NCI-H774 (cell line): Measurements from ENCODE around the gene ZC3H10.
"Not testable (repeated sequence)": the region's sequence is repeated elsewhere in the genome, so short reads cannot be mapped to it uniquely, and the experiment has no call there.

Source experiments
- DNase-seq: peaks from one replicate; lab custom pipeline; 2025; lab: John Stamatoyannopoulos, UW

ZC3H10 gene

DNA sequence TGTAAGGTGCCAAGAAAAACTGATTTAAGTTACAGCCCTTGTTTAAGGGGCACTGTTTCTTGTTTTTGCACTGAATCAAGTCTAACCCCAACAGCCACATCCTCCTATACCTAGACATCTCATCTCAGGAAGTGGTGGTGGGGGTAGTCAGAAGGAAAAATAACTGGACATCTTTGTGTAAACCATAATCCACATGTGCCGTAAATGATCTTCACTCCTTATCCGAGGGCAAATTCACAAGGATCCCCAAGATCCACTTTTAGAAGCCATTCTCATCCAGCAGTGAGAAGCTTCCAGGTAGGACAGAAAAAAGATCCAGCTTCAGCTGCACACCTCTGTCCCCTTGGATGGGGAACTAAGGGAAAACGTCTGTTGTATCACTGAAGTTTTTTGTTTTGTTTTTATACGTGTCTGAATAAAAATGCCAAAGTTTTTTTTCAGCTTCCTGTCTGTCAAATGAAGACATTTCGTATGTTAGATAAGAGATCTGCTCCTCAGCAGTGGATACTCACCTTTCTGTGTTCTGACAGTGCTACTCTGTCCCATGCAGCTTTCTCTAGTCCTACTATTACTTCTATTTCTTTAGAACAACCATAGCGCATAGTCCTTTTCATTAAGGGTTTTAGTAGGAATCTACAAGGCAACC, 14.9 kb upstream of the ZC3H10 start:
- DNase-seq, result no peak

GRCh38 chr12:56103823-56104108, 14.3 kb upstream of the ZC3H10 start:
- DNase-seq, result no peak

DNA sequence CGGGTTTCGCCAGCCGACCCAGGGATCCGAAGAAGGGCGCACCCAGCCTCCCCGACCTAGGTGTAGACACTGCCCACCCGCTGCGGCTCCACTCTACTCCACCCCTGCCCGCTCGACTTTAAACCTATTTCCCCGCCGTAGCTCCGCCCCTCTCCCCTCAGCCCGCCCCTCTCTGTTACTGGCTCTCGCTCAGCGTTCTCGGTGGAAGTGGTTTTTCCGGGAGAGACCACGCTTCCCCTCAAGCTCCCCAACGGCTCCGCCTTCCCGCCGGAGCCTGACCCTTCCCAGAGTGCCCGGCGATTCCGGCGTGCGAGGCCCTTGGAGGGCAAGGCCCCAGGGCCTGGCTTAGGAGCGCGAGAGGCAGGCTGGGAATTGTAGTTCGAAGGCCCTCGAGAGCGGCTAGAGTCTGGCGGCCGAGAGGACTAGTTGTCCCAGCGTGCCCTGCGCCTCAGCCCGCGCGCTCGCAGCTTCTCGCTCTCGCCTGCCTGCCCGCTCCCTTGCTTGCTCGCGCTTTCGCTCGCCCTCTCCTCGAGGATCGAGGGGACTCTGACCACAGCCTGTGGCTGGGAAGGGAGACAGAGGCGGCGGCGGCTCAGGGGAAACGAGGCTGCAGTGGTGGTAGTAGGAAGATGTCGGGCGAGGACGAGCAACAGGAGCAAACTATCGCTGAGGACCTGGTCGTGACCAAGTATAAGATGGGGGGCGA, 13.8 kb upstream of the ZC3H10 start, which contains the start of gene PA2G4:
Gene PA2G4, plus strand, starts transcription at position 451 of the 706 bp plus-strand sequence. Its CDS starts 179 bp downstream, at position 630.
- peak; percentile 100 for DNase-seq

GRCh38 chr12:56104815-56105608, 13.1 kb upstream of the ZC3H10 start:
- DNase-seq, result no peak

DNA sequence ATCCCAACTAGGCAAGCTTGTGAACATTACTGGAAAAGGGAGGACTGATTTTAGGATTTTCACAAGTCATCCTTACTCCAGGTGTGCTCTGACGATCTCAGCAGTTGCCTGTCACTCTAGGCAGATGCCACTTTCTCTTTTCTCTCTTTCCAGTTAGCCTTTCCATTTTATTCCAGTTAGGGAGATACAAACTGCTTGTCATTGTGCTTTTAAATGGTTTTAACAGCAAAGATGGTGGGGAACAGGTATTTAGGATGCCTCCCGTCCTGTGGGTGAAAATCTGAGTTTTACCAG, 12.5 kb upstream of the ZC3H10 start:
- DNase-seq, result no peak

- no peak for DNase-seq
These were observed 10.8 kb upstream of the ZC3H10 start for GRCh38 chr12:56107242-56107641.

DNA sequence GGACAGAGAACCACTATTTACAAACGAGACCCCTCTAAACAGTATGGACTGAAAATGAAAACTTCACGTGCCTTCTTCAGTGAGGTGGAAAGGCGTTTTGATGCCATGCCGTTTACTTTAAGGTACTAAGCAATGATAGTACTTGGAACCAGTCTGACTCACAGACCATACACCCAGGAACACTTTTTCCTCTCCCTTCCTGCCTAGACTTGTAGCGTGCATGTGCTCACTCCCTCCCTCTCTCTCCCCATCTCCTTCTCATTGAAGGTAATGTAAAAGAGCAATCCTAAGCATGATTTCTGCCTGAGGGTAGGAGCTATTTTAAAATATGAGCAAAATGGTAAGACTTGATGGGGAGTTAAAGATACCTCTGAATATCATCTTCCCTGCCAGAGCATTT, 7.5 kb upstream of the ZC3H10 start:
- DNase-seq, result no peak

GRCh38 chr12:56114084-56114483, 4.0 kb upstream of the ZC3H10 start:
- no peak for DNase-seq

- DNase-seq, result peak; percentile 48
These were observed 2.7 kb upstream of the ZC3H10 start for GRCh38 chr12:56115329-56115728.

DNA sequence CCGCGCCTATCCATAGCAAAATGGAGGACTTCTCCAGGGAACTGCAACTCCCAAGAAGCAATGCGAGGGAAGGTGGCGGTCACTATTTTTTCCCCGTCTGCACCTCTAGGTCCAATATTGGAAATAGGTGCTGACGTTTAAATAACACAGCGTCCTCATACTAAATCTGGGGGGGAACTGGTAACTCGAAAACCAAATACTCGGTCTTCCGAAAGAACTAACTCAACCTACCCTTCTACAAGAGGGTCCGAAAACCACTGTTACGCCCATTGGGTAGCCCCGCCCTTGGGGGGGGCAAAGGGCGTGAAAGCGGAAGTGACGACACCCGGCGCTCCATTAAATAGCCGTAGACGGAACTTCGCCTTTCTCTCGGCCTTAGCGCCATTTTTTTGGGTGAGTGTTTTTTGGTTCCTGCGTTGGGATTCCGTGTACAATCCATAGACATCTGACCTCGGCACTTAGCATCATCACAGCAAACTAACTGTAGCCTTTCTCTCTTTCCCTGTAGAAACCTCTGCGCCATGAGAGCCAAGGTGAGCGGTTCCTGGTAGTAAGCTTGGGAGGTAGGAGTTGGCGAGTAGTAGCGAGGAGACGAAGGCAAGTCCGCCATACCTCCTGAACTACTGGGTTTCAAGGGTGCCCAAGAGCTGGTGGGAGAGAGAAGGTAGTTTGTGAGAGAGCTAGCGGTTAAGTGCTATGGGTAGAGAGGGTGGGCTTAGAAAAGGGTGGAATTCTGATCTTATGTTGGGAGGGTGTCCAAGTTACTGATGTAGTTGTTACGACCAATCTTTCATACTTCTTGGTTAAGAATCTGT, 1.6 kb upstream of the ZC3H10 start, which contains the start of gene RPL41:
Gene RPL41, plus strand, starts transcription at position 367 of the 815 bp plus-strand sequence.
- peak; percentile 97 for DNase-seq

DNA sequence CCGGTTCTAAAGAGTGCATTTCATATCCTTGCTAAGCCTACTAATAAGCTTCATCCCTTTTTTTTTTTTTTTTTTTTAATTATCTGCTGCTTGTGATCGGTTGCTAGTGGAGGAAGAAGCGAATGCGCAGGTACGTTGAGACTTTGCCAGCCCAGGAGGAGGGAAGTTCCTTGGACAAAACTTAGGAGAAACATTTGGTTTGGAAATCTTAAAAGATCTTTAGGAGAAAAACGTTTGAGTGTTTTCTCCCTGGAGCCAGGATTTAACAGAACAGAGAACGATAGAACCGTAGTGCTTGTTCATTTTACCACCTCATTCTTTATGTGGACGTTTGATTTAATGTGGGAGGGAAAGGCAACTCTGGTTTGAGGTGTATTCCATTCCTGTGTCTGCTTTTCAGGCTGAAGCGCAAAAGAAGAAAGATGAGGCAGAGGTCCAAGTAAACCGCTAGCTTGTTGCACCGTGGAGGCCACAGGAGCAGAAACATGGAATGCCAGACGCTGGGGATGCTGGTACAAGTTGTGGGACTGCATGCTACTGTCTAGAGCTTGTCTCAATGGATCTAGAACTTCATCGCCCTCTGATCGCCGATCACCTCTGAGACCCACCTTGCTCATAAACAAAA, 872 bp upstream of the ZC3H10 start:
- not testable (repeated sequence) for DNase-seq

GRCh38 chr12:56118688-56119357, 757 bp downstream of the ZC3H10 start:
- DNase-seq, result no peak

- peak; percentile 81 for DNase-seq
These were observed 1.3 kb downstream of the ZC3H10 start for GRCh38 chr12:56119361-56119796.

DNA sequence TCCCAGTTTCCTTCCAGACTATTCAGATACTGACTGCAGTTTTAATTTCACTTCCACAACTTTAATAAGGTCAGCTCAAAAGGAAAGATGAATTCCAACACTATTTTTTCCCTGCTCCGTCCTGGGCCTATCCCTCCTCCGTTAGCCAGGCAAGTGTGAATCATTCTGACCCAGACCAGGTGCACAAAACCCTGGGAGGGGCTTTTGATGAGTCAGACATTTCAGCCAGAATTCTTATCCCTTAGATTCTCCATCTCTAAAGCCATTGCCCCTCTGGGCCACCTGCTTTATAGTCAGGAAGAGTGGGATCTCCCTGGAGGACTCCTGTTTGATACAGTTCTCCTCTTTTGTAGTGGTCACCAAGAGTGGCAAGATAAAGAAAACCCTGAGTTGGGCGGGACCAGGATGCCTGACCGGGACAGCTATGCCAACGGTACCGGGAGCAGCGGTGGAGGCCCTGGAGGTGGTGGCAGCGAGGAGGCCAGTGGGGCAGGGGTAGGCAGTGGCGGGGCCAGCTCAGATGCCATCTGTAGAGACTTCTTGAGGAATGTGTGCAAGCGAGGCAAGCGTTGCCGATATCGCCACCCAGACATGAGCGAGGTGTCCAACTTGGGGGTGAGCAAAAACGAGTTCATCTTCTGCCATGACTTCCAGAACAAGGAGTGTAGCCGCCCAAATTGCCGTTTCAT, 2.2 kb downstream of the ZC3H10 start:
- no peak for DNase-seq

GRCh38 chr12:56121204-56121870, 3.3 kb downstream of the ZC3H10 start:
- DNase-seq, result no peak

- DNase-seq, result peak; percentile 78
These were observed 4.6 kb downstream of the ZC3H10 start for GRCh38 chr12:56122637-56123036.

- no peak for DNase-seq
These were observed 6.1 kb downstream of the ZC3H10 start for GRCh38 chr12:56124133-56124532.

DNA sequence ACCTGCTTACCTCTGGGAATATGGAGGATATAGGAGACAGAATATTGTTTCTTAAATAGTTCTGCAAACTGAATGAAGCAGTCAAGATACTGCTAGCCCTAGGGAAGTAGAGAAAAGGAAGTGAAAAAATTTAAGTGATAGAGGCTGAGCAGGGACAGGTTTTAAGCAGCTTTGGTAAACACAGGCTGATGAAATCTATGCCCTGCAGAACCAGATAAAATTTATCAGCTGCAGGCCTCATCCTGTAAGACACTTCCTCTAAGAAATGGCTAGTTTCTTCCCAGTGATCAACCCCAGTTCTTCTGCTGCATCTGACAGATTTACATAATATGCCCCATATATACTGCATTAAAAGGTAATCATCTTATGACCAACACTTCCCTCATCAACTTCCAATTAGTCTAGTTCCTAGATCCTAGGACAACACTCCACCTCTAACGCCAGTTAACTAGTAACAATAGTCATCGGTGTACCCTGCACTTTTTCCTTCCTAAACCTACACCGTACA, 8.7 kb downstream of the ZC3H10 start:
- DNase-seq, result no peak

DNA sequence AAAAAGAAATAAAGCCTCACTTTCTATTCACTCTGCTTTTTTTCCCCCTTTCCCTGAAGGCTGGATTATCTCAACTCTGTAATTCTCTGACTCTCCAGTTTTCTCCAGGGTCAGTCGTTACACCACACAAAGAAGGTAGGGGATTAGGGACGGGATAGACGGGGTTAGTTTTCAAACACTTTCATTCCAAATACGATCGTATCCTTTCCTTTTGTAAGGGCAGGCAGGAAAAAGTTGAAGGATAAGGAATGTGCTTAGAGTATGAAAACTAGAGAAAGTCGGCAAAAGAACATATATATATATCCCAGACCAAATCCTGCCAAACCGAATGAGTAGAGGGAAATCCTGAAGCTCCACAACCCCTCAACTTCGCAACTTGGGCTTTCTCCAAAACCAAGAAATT, 9.4 kb downstream of the ZC3H10 start:
- DNase-seq, result no peak
